Measurements from ENCODE around the gene OR8D4.

DNA sequence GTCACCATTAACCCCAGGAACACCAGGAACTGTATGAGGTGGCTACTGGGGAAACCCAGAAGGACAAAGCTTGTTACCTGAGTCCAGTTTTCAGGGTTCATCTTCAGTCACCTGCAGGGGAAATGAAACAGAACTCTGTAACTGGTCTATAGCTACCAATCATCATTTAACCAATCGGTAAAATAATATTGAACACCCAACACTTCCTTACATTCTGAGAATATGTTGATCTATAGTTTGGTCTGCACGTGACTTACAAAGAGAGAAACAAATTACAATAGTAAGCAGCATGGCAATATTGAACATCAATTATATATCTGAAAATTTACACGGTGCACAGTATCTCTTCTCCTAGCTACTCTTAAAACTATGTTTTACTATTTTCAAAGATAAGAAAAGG, 41.8 kb downstream of the OR8D4 start, which contains the start of gene OR6T1:
- TF ChIP-seq CTCF (IDR thresholded peaks at IDR 0.05) (no peak), EZH2 (IDR thresholded peaks at IDR 0.05; ENCODE audit: borderline replicate concordance, insufficient read depth, low read depth, low read length, poor library complexity, severe bottlenecking) (no peak)
